Activated CD8-positive, alpha-beta T cell treated with anti-CD3 and anti-CD28 coated beads, Interleukin-2, amount 10 ng/mL, durations not matched to agents 7 days and 5 days (primary cell): ENCODE results near the gene SMG7. TPM values are rescaled to one million over a fixed set of nuclear protein-coding genes. Genes with fewer than 3 reads are reported as not detected.

Source experiments
- ATAC-seq: fragments of 150-1000 bp; cut with Tn5 transposase; one replicate; pipeline ENCODE4 v1.10.0; 2021; ENCODE audit warnings: moderate library complexity
- CTCF ChIA-PET: fragments of 350-600 bp; sonication (Branson Sonifier 250); formaldehyde crosslinking; loops from one replicate; lab custom pipeline; 2021; ENCODE audit warnings: antibody characterized with exemption; lab: Charles Lee
- POLR2A ChIA-PET: fragments of 350-600 bp; sonication (Branson Sonifier 250); formaldehyde crosslinking; loops from one replicate; lab custom pipeline; 2021; ENCODE audit warnings: antibody characterized with exemption; lab: Charles Lee
- DNase-seq: peaks from one replicate; pipeline ENCODE4 v3.0.0-alpha.2; 2020
- H3K27ac Mint-ChIP-seq: one replicate; pipeline ENCODE4 v1.8.0; 2021; ENCODE audit warnings: mild to moderate bottlenecking, mixed read lengths
- H3K27me3 Mint-ChIP-seq: one replicate; pipeline ENCODE4 v1.8.0; 2021; ENCODE audit warnings: low read depth, mixed read lengths
- H3K36me3 Mint-ChIP-seq: one replicate; pipeline ENCODE4 v1.8.0; 2021; ENCODE audit warnings: low read depth, mixed read lengths
- H3K4me1 Mint-ChIP-seq: one replicate; pipeline ENCODE4 v1.8.0; 2021; ENCODE audit warnings: low read depth, mixed read lengths
- H3K4me3 Mint-ChIP-seq: one replicate; pipeline ENCODE4 v1.8.0; 2021; ENCODE audit warnings: mild to moderate bottlenecking, mixed read lengths
- H3K9me3 Mint-ChIP-seq: one replicate; pipeline ENCODE4 v1.8.0; 2022; ENCODE audit warnings: mixed read lengths; ENCODE audit not compliant: insufficient read depth
- total RNA-seq, 2 experiments: library from RNA; stranded (reverse); gene quantifications; one replicate each; pipeline ENCODE4 v1.2.3, GENCODE V29; 2021

Gene SMG7
- total RNA-seq, 2 experiments from 2014 or later = 80.8 to 88.6 TPM

- Mint-ChIP-seq H3K27ac (peak overlapping the region; percentile 5), H3K9me3 (no peaks in the 10 kb centered on the region), H3K36me3 (peaks cover 23% of the 10 kb centered on the region), H3K4me1 (peaks cover 34% of the 10 kb centered on the region), H3K4me3 (no peak overlapping the region), H3K27me3 (no peaks in the 10 kb centered on the region)
- ChIA-PET CTCF (interaction anchor here (1.4 kb wide), 1 partner anchor 10 kb away, joined by 4 read pairs; no protein-coding TSS in a partner anchor), POLR2A (no interaction called here)
- ATAC-seq (no peak), DNase-seq (no peak)
Observed at GRCh38 chr1:183487674-183488442, 15.6 kb downstream of the SMG7 start.

- no peak for ATAC-seq
- no peak for DNase-seq
- Mint-ChIP-seq H3K4me1 (peaks cover 34% of the 10 kb centered on the region), H3K27ac (no peak overlapping the region), H3K36me3 (peaks cover 22% of the 10 kb centered on the region), H3K9me3 (no peaks in the 10 kb centered on the region), H3K4me3 (no peak overlapping the region), H3K27me3 (no peaks in the 10 kb centered on the region)
- POLR2A ChIA-PET = no interaction called here
- CTCF ChIA-PET = interaction anchor here (1.0 to 1.1 kb wide), 2 partner anchors 13 to 17 kb away, joined by 3 to 4 read pairs; no protein-coding TSS in a partner anchor
Observed at GRCh38 chr1:183490932-183491331, 18.6 kb downstream of the SMG7 start.

GRCh38 chr1:183493540-183494245 lies 21.4 kb downstream of the SMG7 start:
- no peak for DNase-seq
- POLR2A ChIA-PET = no interaction called here
- H3K4me1 Mint-ChIP-seq = peaks cover 38% of the 10 kb centered on the region
- no peak for ATAC-seq
- H3K4me3 Mint-ChIP-seq = no peak overlapping the region
- H3K27ac Mint-ChIP-seq = no peak overlapping the region
- CTCF ChIA-PET = no interaction called here
- no peaks in the 10 kb centered on the region for H3K9me3 Mint-ChIP-seq
- peaks cover 12% of the 10 kb centered on the region for H3K36me3 Mint-ChIP-seq
- H3K27me3 Mint-ChIP-seq = no peaks in the 10 kb centered on the region

GRCh38 chr1:183495420-183495819 lies 23.1 kb downstream of the SMG7 start:
- Mint-ChIP-seq H3K4me1 (peaks cover 45% of the 10 kb centered on the region), H3K27ac (no peak overlapping the region), H3K9me3 (no peaks in the 10 kb centered on the region), H3K27me3 (no peaks in the 10 kb centered on the region), H3K36me3 (peaks cover 7% of the 10 kb centered on the region), H3K4me3 (no peak overlapping the region)
- DNase-seq = no peak
- POLR2A ChIA-PET = interaction anchor here (0.6 to 1.4 kb wide), 2 partner anchors 17 to 67 kb away, joined by 3 read pairs; no protein-coding TSS in a partner anchor
- ATAC-seq = no peak
- CTCF ChIA-PET = interaction anchor here (1.7 kb wide), 1 partner anchor 20 kb away, joined by 6 read pairs; no protein-coding TSS in a partner anchor

- no peak for DNase-seq
- H3K27me3 Mint-ChIP-seq = no peaks in the 10 kb centered on the region
- H3K4me3 Mint-ChIP-seq = no peak overlapping the region
- H3K9me3 Mint-ChIP-seq = no peaks in the 10 kb centered on the region
- ATAC-seq = no peak
- peaks cover 12% of the 10 kb centered on the region for H3K36me3 Mint-ChIP-seq
- POLR2A ChIA-PET = no interaction called here
- CTCF ChIA-PET = interaction anchor here (1.3 kb wide), 1 partner anchor 137 kb away, joined by 4 read pairs; no protein-coding TSS in a partner anchor
- peaks cover 54% of the 10 kb centered on the region for H3K4me1 Mint-ChIP-seq
- H3K27ac Mint-ChIP-seq = peak overlapping the region; percentile 41
Observed at GRCh38 chr1:183497218-183497617, 24.9 kb downstream of the SMG7 start.

GRCh38 chr1:183498342-183498991 lies 26.2 kb downstream of the SMG7 start:
- CTCF ChIA-PET = interaction anchor here (0.8 to 1.3 kb wide), 4 partner anchors 9 to 136 kb away, joined by 3 to 7 read pairs (median 4); no protein-coding TSS in a partner anchor
- Mint-ChIP-seq H3K27me3 (no peaks in the 10 kb centered on the region), H3K4me1 (peaks cover 60% of the 10 kb centered on the region), H3K4me3 (peak overlapping the region; percentile 45), H3K36me3 (peaks cover 14% of the 10 kb centered on the region), H3K27ac (peak overlapping the region; percentile 71), H3K9me3 (no peaks in the 10 kb centered on the region)
- POLR2A ChIA-PET = interaction anchor here (1.2 kb wide), 1 partner anchor 50 kb away, joined by 3 read pairs; no protein-coding TSS in a partner anchor
- ATAC-seq (peak; percentile 74), DNase-seq (peak; percentile 28)

- Mint-ChIP-seq H3K27ac (no peak overlapping the region), H3K4me1 (peaks cover 21% of the 10 kb centered on the region), H3K36me3 (peaks cover 10% of the 10 kb centered on the region), H3K9me3 (no peaks in the 10 kb centered on the region), H3K27me3 (no peaks in the 10 kb centered on the region), H3K4me3 (no peak overlapping the region)
- ChIA-PET POLR2A (no interaction called here), CTCF (interaction anchor here (0.8 to 1.6 kb wide), 3 partner anchors 18 to 35 kb away, joined by 3 to 4 read pairs (median 3); no protein-coding TSS in a partner anchor)
- no peak for DNase-seq
- peak; percentile 51 for ATAC-seq
Observed at GRCh38 chr1:183505454-183506089, 33.3 kb downstream of the SMG7 start.

GRCh38 chr1:183506561-183506960 lies 34.3 kb downstream of the SMG7 start:
- POLR2A ChIA-PET = no interaction called here
- Mint-ChIP-seq H3K27me3 (no peaks in the 10 kb centered on the region), H3K9me3 (no peaks in the 10 kb centered on the region), H3K4me1 (peaks cover 18% of the 10 kb centered on the region), H3K36me3 (peaks cover 8% of the 10 kb centered on the region), H3K4me3 (no peak overlapping the region), H3K27ac (no peak overlapping the region)
- CTCF ChIA-PET = interaction anchor here (1.6 kb wide), 1 partner anchor 29 kb away, joined by 4 read pairs; no protein-coding TSS in a partner anchor
- no peak for DNase-seq
- no peak for ATAC-seq

GRCh38 chr1:183508694-183509093 lies 36.4 kb downstream of the SMG7 start:
- no peaks in the 10 kb centered on the region for H3K27me3 Mint-ChIP-seq
- CTCF ChIA-PET = interaction anchor here (1.3 to 2.6 kb wide), 4 partner anchors 13 to 125 kb away, joined by 3 to 8 read pairs (median 6); no protein-coding TSS in a partner anchor
- H3K4me3 Mint-ChIP-seq = no peak overlapping the region
- no peak overlapping the region for H3K27ac Mint-ChIP-seq
- H3K9me3 Mint-ChIP-seq = no peaks in the 10 kb centered on the region
- H3K36me3 Mint-ChIP-seq = peaks cover 3% of the 10 kb centered on the region
- ATAC-seq (no peak), DNase-seq (no peak)
- peaks cover 6% of the 10 kb centered on the region for H3K4me1 Mint-ChIP-seq
- POLR2A ChIA-PET = interaction anchor here (0.6 to 1.5 kb wide), 2 partner anchors 9 to 16 kb away, joined by 3 read pairs; no protein-coding TSS in a partner anchor

GRCh38 chr1:183512450-183512849 lies 40.2 kb downstream of the SMG7 start:
- DNase-seq (no peak), ATAC-seq (no peak)
- no peaks in the 10 kb centered on the region for H3K9me3 Mint-ChIP-seq
- no peak overlapping the region for H3K27ac Mint-ChIP-seq
- ChIA-PET POLR2A (no interaction called here), CTCF (interaction anchor here (1.3 kb wide), 1 partner anchor 11 kb away, joined by 5 read pairs; no protein-coding TSS in a partner anchor)
- no peaks in the 10 kb centered on the region for H3K27me3 Mint-ChIP-seq
- H3K4me1 Mint-ChIP-seq = peaks cover 9% of the 10 kb centered on the region
- no peak overlapping the region for H3K4me3 Mint-ChIP-seq
- peaks cover 19% of the 10 kb centered on the region for H3K36me3 Mint-ChIP-seq

- DNase-seq (no peak), ATAC-seq (no peak)
- Mint-ChIP-seq H3K27me3 (no peaks in the 10 kb centered on the region), H3K4me1 (peaks cover 9% of the 10 kb centered on the region), H3K9me3 (no peaks in the 10 kb centered on the region), H3K4me3 (no peak overlapping the region), H3K27ac (no peak overlapping the region), H3K36me3 (peaks cover 28% of the 10 kb centered on the region)
- ChIA-PET CTCF (no interaction called here), POLR2A (no interaction called here)
Observed at GRCh38 chr1:183514235-183514634, 41.9 kb downstream of the SMG7 start.
